Natural killer cell (primary cell): ENCODE data around the gene RTKN2. TPM values are rescaled to one million over a fixed set of nuclear protein-coding genes. Genes with fewer than 3 reads are reported as not detected.
A peak's percentile ranks its signal among the peaks of the same experiment; 100 is the strongest.
"Not testable (repeated sequence)": the region's sequence is repeated elsewhere in the genome, so short reads cannot be mapped to it uniquely, and the experiment has no call there.

ENCODE experiments used
- ATAC-seq, 3 donors: fragments of 150-1000 bp in 2 of 3; fragments of 200-7000 bp in 1 of 3; cut with Tn5 transposase; 1 replicate in 1 of 3; 2 replicates in 2 of 3; pipeline ENCODE4 v1.10.0; 2021; ENCODE audit warnings: mild to moderate bottlenecking in 2 of 3, moderate library complexity in 2 of 3
- DNase-seq, 2 donors: peaks; one replicate each; pipeline versions ENCODE4 v3.0.0 to v3.0.0-alpha.2; 2013 to 2021; ENCODE audit warnings: mixed read lengths in 1 of 2
- H3K27ac ChIP-seq: one replicate; pipeline ENCODE4 v1.5.1; 2013; ENCODE audit warnings: mild to moderate bottlenecking, low read length
- H3K27me3 ChIP-seq: one replicate; pipeline ENCODE4 v1.6.1; 2013; ENCODE audit warnings: low read length; ENCODE audit not compliant: control insufficient read depth, insufficient read depth
- H3K36me3 ChIP-seq: one replicate; pipeline ENCODE4 v1.6.1; 2013; ENCODE audit warnings: low read length; ENCODE audit not compliant: control insufficient read depth, insufficient read depth
- H3K4me1 ChIP-seq: one replicate; pipeline ENCODE4 v1.6.1; 2013; ENCODE audit warnings: low read length; ENCODE audit not compliant: control insufficient read depth, insufficient read depth
- H3K4me3 ChIP-seq: one replicate; pipeline ENCODE4 v1.5.1; 2013; ENCODE audit warnings: low read length
- H3K9me3 ChIP-seq: one replicate; pipeline ENCODE4 v1.6.1; 2013; ENCODE audit warnings: low read length; ENCODE audit not compliant: control insufficient read depth, insufficient read depth
- H3K27ac Mint-ChIP-seq, 2 donors: one replicate each; pipeline ENCODE4 v1.8.0; 2022; ENCODE audit warnings: mild to moderate bottlenecking in 2 of 2, mixed read lengths in 2 of 2, moderate library complexity in 1 of 2
- H3K27me3 Mint-ChIP-seq, 2 donors: one replicate each; pipeline ENCODE4 v1.8.0; 2022; ENCODE audit warnings: low read depth in 2 of 2, mixed read lengths in 2 of 2
- H3K36me3 Mint-ChIP-seq: one replicate; pipeline ENCODE4 v1.8.0; 2022; ENCODE audit warnings: mixed read lengths
- H3K4me1 Mint-ChIP-seq, 2 donors: one replicate each; pipeline ENCODE4 v1.8.0; 2022; ENCODE audit warnings: mixed read lengths in 2 of 2
- H3K4me3 Mint-ChIP-seq: one replicate; pipeline ENCODE4 v1.8.0; 2022; ENCODE audit warnings: mild to moderate bottlenecking, moderate library complexity, mixed read lengths
- H3K9me3 Mint-ChIP-seq, 2 donors: one replicate each; pipeline ENCODE4 v1.8.0; 2022; ENCODE audit warnings: mixed read lengths in 2 of 2
- WGBS: methylation state at CpG from one replicate; pipeline ENCODE4 v1.1.7; 2013; ENCODE audit warnings: missing lambda C conversion rate; ENCODE audit not compliant: insufficient coverage; 5-methylcytosine and 5-hydroxymethylcytosine counted together
- intact Hi-C: fragments of 100-400 bp; cut with micrococcal nuclease; formaldehyde crosslinking; loops from one replicate; pipeline ENCODE4 v1.14.2; 2022
- total RNA-seq, 4 donors: library from RNA; stranded (reverse); fragments of 120-200 nt in 1 of 4; gene quantifications; one replicate each; pipeline versions ENCODE4 v1.2.3 to v1.2.4, GENCODE V29; 2013 to 2022
- TF ChIP-seq, protein P1 (sequence below): fragments of 200-600 bp; IDR thresholded peaks from one replicate; pipeline ENCODE4 v1.8.0; 2022; ENCODE audit warnings: antibody characterized with exemption

RTKN2 gene
- total RNA-seq, 3 donors from 2014 or later (not counting 1 experiment from before 2014, with no cell fraction given): 0.31 to 0.61 (median 0.33) TPM

GRCh38 chr10:62241521-62241920, 27.1 kb downstream of the RTKN2 start:
- whole genome bisulfite sequencing: 87% methylated on average over 4 of the region's 4 CpGs
- H3K27ac Mint-ChIP-seq, DNase-seq, intact Hi-C loops, H3K36me3 ChIP-seq, H3K9me3 Mint-ChIP-seq, H3K4me1 ChIP-seq, H3K9me3 ChIP-seq, H3K36me3 Mint-ChIP-seq, H3K4me3 Mint-ChIP-seq, H3K27ac ChIP-seq, H3K4me3 ChIP-seq, H3K27me3 Mint-ChIP-seq, ATAC-seq, H3K27me3 ChIP-seq: not testable (repeated sequence)
- peaks cover 5 to 19% of the 10 kb centered on the region in 2 donors for H3K4me1 Mint-ChIP-seq

DNA sequence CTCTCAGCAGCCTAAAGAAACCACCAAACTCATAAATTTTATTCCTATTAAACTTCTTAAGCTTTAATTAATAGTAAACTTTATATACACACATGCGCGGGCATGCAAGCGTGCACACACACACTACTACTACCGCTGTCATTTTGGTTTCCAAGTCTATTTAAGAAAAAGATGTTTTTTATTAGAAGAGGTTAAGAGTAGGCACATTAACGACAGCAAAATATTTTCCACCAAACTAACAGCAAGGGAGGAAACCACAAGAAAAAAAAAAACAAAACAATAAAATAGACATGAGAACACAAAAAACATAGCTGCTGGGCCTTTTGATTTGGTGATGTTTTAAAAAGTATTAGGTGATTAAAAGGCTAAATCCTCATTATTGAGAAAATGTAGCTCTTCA, 28.6 kb downstream of the RTKN2 start:
- no peak overlapping the region for H3K4me3 Mint-ChIP-seq
- intact Hi-C loops: no loop called here
- peak overlapping the region in 1 of 2 donors; percentile 67 for H3K27ac Mint-ChIP-seq
- no peaks in the 10 kb centered on the region for H3K27me3 Mint-ChIP-seq
- H3K4me1 Mint-ChIP-seq: peaks cover 5 to 13% of the 10 kb centered on the region in 2 donors
- no peaks in the 10 kb centered on the region for H3K9me3 Mint-ChIP-seq
- H3K27ac ChIP-seq: no peak overlapping the region
- TF ChIP-seq, protein P1, sequence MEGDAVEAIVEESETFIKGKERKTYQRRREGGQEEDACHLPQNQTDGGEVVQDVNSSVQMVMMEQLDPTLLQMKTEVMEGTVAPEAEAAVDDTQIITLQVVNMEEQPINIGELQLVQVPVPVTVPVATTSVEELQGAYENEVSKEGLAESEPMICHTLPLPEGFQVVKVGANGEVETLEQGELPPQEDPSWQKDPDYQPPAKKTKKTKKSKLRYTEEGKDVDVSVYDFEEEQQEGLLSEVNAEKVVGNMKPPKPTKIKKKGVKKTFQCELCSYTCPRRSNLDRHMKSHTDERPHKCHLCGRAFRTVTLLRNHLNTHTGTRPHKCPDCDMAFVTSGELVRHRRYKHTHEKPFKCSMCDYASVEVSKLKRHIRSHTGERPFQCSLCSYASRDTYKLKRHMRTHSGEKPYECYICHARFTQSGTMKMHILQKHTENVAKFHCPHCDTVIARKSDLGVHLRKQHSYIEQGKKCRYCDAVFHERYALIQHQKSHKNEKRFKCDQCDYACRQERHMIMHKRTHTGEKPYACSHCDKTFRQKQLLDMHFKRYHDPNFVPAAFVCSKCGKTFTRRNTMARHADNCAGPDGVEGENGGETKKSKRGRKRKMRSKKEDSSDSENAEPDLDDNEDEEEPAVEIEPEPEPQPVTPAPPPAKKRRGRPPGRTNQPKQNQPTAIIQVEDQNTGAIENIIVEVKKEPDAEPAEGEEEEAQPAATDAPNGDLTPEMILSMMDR: no peak
- DNase-seq (peak in 1 of 2 donors; percentile 15), ATAC-seq (no peak)
- WGBS: 83% methylated on average over 3 of the region's 5 CpGs
- H3K4me3 ChIP-seq: no peak overlapping the region
- no peaks in the 10 kb centered on the region for H3K36me3 Mint-ChIP-seq
- H3K4me1 ChIP-seq: no peaks in the 10 kb centered on the region
- no peaks in the 10 kb centered on the region for H3K9me3 ChIP-seq
- H3K36me3 ChIP-seq: no peaks in the 10 kb centered on the region
- H3K27me3 ChIP-seq: no peaks in the 10 kb centered on the region

GRCh38 chr10:62238880-62239279, 29.8 kb downstream of the RTKN2 start:
- Mint-ChIP-seq H3K4me1 (peaks cover 5 to 10% of the 10 kb centered on the region in 2 donors), H3K4me3 (no peak overlapping the region)
- intact Hi-C loops: no loop called here

GRCh38 chr10:62237966-62238365, 30.7 kb downstream of the RTKN2 start:
- Mint-ChIP-seq H3K36me3 (no peaks in the 10 kb centered on the region), H3K4me3 (no peak overlapping the region), H3K9me3 (no peaks in the 10 kb centered on the region), H3K4me1 (peaks cover 5% of the 10 kb centered on the region in 2 donors), H3K27ac (no peak overlapping the region), H3K27me3 (no peaks in the 10 kb centered on the region)
- no peak overlapping the region for H3K27ac ChIP-seq
- no peak for DNase-seq
- no peaks in the 10 kb centered on the region for H3K4me1 ChIP-seq
- intact Hi-C loops: no loop called here
- H3K9me3 ChIP-seq: no peaks in the 10 kb centered on the region
- no peak for ATAC-seq
- H3K4me3 ChIP-seq: no peak overlapping the region
- TF ChIP-seq, protein P1: no peak
- no peaks in the 10 kb centered on the region for H3K27me3 ChIP-seq
- no peaks in the 10 kb centered on the region for H3K36me3 ChIP-seq

More at GRCh38 chr10:62238880-62239279, 29.8 kb downstream of the RTKN2 start:
- Mint-ChIP-seq H3K36me3 (no peaks in the 10 kb centered on the region), H3K27ac (no peak overlapping the region), H3K27me3 (no peaks in the 10 kb centered on the region), H3K9me3 (no peaks in the 10 kb centered on the region)
- Histone ChIP-seq H3K4me3 (no peak overlapping the region), H3K27ac (no peak overlapping the region), H3K9me3 (no peaks in the 10 kb centered on the region), H3K36me3 (no peaks in the 10 kb centered on the region), H3K27me3 (no peaks in the 10 kb centered on the region), H3K4me1 (no peaks in the 10 kb centered on the region)
- no CpG with 5 or more reads among the region's 1 CpG for WGBS
- DNase-seq (no peak), ATAC-seq (no peak)
- TF ChIP-seq, protein P1: no peak
